ENCODE measurements around the gene SMIM41.

SMIM41 gene

DNA sequence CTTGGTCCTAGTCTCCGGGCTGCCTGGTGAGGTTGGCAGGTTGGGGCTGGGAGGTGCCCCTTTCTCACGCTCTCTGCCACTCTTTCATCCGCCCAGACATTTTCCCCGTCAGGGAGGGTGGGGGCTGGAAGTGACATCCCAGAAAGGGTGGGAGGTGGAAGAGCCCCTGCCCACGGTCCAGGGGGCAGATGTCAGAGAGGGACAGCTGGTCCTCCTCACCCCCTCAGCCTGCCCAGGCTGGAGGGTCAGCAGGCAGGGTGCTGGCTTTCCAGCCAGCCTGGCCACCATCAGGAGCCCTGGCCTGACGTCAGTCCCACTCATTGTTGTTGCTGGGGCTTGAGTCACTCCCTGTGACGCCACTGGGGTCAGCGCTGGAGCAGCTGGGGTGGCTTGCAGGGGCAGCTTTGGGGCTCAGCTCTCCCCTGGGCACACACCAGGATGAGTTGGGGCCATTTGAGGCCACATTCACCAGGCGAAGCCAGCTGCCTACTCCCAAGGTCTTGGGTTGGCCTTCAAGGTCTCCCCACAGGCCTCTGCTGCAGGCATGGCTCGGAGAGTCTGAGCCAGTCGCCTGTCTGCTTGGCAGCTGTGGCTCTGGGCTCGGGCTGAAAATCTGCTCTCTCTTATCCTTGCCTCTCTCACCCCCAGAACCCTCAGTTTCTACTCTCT, 15.4 kb upstream of the SMIM41 start:
- TF ChIP-seq, protein P1, sequence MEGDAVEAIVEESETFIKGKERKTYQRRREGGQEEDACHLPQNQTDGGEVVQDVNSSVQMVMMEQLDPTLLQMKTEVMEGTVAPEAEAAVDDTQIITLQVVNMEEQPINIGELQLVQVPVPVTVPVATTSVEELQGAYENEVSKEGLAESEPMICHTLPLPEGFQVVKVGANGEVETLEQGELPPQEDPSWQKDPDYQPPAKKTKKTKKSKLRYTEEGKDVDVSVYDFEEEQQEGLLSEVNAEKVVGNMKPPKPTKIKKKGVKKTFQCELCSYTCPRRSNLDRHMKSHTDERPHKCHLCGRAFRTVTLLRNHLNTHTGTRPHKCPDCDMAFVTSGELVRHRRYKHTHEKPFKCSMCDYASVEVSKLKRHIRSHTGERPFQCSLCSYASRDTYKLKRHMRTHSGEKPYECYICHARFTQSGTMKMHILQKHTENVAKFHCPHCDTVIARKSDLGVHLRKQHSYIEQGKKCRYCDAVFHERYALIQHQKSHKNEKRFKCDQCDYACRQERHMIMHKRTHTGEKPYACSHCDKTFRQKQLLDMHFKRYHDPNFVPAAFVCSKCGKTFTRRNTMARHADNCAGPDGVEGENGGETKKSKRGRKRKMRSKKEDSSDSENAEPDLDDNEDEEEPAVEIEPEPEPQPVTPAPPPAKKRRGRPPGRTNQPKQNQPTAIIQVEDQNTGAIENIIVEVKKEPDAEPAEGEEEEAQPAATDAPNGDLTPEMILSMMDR (IDR thresholded peaks at IDR 0.05; ENCODE audit: low read depth, low read length) = no peak
- in situ Hi-C loops (cut with HindIII; ENCODE audit: low sequenced_read_pairs) = no loop called here
- peak; percentile 86 for DNase-seq (ENCODE audit: low read depth, low spot score)
- H3K4me3 ChIP-seq (ENCODE audit: low read depth, low read length) = no peak overlapping the region

DNA sequence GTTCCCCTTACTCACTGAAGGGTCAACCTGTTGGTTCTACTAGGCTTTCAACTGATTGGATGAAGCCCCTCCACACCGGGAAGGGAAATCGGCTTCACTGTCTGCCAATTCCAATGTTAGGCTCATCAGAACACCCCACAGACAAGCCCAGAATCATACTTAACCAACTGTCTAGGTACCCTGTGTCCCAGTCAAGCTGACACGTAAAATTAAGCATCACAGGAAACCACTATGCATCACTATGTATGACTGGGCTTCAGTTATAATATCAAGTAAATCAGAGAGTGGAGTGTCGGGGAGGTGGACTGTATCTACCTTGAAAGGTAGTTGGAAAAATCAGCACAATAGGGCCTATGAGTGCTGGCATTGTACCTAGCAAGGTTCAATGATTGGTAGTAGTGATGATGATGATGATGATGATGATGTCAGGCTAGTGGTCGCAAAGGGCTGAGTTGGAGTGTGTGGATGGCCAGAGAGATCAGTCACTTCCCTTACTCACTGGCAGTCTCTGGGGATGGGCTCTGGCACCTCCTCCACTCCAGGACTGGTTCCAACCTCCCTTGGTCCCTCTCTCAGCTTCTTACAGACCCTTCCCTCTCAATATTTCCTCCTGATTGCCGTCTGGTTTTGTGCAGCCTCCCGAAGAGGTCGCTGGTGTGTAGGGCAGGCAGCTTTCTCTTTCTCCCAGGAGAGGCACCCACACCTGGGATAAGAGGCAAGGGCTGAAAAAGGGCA, 13.0 kb upstream of the SMIM41 start:
- in situ Hi-C loops (cut with HindIII; ENCODE audit: low sequenced_read_pairs) = no loop called here
- no peak for DNase-seq (ENCODE audit: low read depth, low spot score)
- TF ChIP-seq, protein P1 (IDR thresholded peaks at IDR 0.05; ENCODE audit: low read depth, low read length) = no peak
- no peak overlapping the region for H3K4me3 ChIP-seq (ENCODE audit: low read depth, low read length)

DNA sequence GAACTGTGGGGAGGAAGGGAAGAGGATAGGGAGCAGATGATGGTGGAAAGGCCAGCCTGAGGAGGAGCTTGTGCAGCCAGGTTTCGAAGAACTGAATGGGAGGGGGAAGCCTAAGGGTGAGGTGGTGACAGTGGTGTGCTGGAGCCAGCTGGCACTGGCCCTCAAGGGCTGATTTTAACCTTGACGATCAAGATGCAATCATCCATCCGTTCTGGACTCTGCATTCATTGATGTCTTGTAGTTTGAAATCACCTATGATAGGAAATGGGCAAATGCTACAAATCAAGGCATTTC, 12.5 kb upstream of the SMIM41 start:
- in situ Hi-C loops (cut with HindIII; ENCODE audit: low sequenced_read_pairs) = no loop called here
- no peak overlapping the region for H3K4me3 ChIP-seq (ENCODE audit: low read depth, low read length)
- DNase-seq (ENCODE audit: low read depth, low spot score) = no peak
- TF ChIP-seq, protein P1 (IDR thresholded peaks at IDR 0.05; ENCODE audit: low read depth, low read length) = no peak

DNA sequence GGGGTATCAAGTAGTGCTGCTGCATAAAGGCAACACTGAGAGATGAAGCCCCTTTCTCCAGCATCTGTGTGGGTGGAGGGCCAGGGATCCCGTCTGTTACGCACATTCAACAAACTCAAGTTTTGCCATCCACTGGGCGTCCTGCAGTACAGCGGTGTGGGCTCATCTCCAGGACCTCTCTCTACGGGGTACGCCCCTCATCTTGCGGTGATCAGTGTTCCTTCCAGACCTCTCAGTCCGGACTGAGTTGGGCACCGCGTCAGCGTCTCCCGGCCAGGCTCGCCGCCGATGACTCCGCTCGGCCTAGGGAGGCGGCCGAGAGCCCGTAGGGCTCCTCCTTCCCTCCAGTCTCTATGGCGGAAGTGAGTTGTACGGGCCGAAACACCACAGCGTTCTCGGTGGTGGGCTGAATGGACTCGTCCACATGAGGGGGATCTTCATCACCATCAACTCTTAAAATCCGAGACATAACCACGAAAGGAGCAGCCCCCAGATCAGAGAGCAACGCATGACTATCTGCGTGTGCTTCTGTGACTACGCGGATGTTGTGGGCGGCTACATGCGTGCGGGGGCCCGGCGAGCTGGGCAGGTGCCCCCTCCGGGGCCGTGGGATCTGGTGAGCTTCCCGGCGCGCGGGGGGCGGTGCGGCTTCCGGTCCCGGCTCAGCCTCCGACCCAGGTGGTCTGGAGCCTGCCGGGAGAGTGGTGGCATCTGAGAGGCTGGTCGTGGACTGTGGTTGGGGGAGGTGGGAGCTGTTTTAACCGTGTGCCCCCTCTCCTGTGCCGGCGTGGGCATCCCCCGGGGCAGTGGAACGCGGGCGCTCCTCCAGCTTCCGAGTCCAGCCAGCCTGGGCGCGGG, 9.9 kb upstream of the SMIM41 start, which contains the start of gene ATG101:
TSS of gene ATG101 (plus strand) at position 652 of the 858 bp plus-strand sequence. CDS start 3,673 bp downstream, outside the sequence.
- TF ChIP-seq, protein P1 (IDR thresholded peaks at IDR 0.05; ENCODE audit: low read depth, low read length) = peak; percentile 82
- peak; percentile 98 for DNase-seq (ENCODE audit: low read depth, low spot score)
- in situ Hi-C loops (cut with HindIII; ENCODE audit: low sequenced_read_pairs) = no loop called here
- peak within 1 kb of the TSS; percentile 98 for H3K4me3 ChIP-seq (ENCODE audit: low read depth, low read length)

DNA sequence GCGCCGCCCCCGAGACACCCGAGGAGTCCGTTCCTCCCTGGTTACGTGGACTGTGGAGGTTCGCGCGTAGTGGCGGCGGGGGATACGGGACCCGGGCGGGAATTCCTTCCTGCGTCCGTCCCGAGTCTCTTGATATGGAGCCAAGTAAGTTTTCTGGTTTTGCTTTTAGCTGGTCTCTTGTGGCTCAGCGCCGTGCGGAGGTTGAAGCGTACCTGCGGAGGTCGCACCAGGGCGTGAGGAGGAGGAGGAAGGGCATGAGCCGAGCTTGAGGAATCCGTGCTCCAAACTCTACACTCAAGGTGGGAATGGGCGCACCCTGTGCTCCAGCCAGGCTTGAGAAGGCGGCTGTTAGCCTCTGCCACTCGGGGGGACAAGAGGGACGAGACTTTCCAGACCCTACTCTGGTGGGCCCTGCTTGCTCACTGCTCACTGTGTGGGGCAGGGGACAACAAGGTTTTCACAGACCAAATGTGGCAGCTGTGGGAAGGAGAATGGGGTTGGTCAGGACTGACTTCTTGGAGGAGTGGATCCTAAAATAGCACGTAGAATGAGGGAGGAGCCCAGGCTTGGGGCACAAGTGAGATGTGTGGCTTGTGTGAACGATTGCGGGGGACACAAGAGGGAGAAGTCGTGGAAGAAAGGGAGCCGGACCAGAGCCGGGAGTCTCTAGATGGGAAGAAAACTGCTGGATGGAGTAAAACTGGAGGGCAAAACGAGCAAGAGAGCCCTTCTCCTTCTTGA, 9.1 kb upstream of the SMIM41 start:
- H3K4me3 ChIP-seq (ENCODE audit: low read depth, low read length) = peak overlapping the region; percentile 98
- TF ChIP-seq, protein P1 (IDR thresholded peaks at IDR 0.05; ENCODE audit: low read depth, low read length) = no peak
- in situ Hi-C loops (cut with HindIII; ENCODE audit: low sequenced_read_pairs) = no loop called here
- DNase-seq (ENCODE audit: low read depth, low spot score) = no peak

All from astrocyte of the spinal cord (primary cell).